GM12872 (cell line): Measurements from ENCODE around the gene SCN7A.

ENCODE experiments used
- TF ChIP-seq, protein P1 (sequence below): IDR thresholded peaks from 3 replicates; pipeline ENCODE4 v1.5.1; 2011; ENCODE audit warnings: low read depth, mild to moderate bottlenecking, low read length, moderate library complexity; ENCODE audit not compliant: insufficient read depth

SCN7A gene

DNA sequence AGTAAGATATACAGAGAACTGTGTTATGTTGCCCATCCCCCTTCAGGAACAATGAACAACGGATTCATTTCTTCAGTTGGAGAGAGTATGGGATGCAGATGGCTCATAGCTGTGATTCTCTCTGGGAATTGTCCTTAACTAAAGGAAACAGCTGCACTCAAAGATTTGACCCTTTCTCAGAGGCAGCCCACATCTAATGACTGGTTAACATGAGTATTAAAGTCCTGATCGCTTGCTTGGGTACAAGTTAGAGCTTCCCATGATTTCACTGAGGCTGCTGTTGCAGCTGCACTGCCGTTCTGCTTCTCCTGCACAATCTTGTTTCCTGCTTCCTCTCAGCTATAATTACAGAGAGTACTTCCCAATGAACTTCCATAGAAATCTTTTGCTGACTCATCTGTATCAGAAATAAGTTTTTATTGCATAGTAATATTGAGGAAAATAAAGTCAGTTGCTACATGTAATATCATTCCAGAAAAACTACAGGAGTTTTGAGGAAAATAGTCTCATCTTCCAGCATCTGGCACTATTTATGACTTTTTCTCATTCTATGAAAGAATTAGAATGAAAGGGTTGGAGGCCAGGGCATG is 105.5 kb downstream of the SCN7A start:
- TF ChIP-seq, protein P1, sequence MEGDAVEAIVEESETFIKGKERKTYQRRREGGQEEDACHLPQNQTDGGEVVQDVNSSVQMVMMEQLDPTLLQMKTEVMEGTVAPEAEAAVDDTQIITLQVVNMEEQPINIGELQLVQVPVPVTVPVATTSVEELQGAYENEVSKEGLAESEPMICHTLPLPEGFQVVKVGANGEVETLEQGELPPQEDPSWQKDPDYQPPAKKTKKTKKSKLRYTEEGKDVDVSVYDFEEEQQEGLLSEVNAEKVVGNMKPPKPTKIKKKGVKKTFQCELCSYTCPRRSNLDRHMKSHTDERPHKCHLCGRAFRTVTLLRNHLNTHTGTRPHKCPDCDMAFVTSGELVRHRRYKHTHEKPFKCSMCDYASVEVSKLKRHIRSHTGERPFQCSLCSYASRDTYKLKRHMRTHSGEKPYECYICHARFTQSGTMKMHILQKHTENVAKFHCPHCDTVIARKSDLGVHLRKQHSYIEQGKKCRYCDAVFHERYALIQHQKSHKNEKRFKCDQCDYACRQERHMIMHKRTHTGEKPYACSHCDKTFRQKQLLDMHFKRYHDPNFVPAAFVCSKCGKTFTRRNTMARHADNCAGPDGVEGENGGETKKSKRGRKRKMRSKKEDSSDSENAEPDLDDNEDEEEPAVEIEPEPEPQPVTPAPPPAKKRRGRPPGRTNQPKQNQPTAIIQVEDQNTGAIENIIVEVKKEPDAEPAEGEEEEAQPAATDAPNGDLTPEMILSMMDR, result no peak

DNA sequence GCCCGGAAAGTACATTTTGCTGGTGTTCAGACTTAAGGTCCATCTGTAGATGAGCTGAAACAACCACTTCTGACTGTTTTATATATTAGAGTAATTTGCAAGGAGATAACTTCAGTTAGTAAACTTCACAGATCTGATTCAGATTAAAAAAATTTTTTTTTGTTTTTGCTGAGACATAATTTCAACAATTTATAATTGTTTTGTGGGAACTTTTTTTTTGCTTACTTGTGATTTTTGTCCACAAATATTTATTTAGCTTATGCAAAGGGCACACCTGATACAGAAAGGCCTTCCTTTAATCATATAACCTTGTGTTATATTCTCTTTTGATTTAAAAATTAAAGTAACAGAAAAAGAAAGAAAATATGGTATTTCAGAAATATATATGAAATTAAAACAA is 108.7 kb downstream of the SCN7A start:
- TF ChIP-seq, protein P1, result no peak

DNA sequence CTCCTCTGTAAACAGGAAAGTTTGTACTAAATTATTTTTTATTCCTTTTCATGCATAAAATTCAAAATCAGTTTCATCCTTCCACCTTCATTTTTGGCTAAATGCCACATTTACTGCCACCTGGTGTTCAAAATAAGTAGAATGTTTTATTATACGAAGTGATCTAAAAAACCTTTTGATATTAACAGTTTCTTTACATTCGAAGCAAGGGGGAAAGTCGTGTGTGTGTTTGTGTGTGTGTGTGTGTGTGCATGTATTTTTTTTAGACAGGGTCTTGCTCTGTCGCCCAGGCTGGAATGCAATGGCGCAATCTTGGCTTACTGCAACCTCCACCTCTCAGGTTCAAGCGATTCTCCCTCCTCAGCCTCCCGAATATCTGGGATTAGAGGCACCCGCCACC is 109.3 kb downstream of the SCN7A start:
- TF ChIP-seq, protein P1, result peak; percentile 26; the same call in 2 of the 3 replicates

DNA sequence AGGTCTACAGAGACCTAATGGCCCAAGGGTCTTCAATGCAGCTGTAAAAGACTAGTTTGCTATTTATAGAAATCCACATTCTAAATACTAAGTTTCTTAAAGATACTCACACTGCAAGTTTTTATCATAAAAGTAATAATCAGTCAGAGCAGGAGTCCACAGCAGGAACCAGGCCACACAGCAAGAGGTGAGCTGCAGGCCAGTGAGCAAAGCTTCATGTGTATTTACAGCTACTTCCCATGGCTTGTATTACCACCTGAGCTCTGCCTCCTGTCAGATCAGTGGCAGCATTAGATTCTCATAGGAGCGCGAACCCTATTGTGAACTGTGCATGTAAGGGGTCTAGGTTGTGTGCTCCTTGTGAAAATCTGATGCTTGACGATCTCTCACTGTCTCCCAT is 111.6 kb downstream of the SCN7A start:
- TF ChIP-seq, protein P1, result no peak

DNA sequence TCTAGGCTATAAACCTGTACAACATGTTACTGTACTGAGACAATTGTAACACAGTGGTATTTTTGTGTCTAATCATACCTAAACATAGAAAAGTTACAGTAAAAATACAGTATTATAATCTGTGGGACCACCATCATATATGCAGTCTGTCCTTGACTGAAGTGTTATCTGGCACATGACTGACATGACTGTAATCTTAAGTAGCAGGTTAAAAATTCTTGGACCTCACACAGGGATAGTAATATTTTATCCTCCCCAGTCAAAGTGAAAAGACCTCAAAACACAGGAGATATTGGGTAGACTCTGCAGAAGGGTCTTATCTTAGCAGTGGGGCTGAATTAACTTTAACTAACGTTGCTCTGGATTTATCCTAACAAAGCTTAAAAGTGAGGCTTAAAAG is 113.4 kb downstream of the SCN7A start:
- TF ChIP-seq, protein P1, result no peak

DNA sequence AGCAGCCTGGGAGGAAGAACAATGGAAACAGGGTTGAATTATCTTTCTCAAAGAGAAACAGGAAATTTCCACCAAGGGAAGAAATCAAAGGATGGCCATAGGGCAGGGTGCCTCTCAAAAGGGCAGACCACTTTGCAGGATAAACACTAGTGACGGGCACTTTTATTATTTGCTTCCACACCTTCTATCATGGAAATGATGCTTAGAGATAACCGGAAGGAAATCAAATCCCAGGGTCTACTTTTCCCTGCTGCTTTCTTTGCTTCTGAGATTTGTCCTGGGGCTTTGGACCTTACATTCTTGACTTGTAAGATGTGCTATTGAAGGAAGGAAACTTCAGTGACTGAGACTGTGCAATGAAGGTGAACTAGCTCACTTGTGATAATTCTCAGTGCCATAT is 117.2 kb downstream of the SCN7A start:
- TF ChIP-seq, protein P1, result no peak

DNA sequence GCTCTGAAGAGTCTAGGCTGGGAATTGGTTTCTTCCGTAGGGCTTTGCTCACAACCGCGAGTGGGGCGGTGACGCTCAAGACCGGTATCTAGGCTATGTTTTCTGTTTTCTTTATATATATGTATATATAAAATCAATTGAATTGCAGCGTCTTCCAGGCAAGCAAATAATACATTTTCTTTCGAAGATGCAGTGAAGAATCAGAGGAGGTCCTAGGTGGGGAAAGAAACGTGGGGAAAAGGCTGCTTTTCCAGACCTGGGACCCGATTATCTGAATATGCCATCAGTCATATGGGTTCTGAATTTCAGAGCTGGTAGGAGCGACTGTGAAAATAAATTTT is 117.6 kb downstream of the SCN7A start:
- TF ChIP-seq, protein P1, result no peak
